TTC549 (cell line): ENCODE results near the gene MT1M.

Source experiments
- FAIRE-seq: peaks from 2 replicates; lab custom pipeline; 2012; peaks lifted over from hg19 to GRCh38; lab: Jason Lieb, UNC

MT1M gene

DNA sequence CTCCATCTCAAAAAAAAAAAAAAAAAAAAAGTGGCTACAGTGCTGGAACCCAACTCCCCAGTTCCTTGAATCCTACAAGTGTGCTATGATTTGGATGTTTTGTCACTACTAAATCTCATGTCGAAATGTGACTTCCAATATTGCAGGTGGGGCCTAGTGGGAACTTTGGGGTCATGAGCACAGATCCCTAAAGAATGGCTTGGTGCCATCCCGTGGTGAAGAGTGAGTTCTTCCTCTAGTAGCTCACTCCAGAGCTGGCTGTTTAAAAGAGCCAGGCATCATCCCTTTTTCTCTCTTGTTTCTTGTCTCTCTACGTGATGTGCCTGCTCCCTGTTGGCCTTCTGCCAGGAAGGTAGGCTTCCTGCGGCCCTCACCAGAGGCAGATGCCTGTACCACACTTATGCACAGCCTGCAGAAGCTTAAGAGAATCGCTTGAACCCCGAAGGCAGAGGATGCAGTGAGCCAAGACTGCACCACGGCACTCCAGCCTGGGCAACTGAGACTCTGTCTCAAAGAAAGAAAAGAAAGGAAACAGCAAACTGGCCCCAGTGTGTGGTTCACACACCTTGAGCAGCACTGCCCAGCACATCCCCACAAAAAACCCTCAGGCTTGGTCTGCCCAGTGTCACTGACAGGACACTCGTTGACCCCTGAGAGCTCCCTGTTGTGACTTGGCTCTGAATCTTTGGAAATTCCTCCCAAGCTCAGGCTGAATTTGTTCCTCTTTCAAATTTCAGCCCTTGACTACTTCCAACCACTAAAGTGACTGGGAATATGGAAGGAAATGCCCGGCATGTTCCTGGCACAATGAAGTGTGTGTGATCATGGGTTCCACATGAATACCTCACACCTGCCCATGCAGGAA, 3.7 kb upstream of the MT1M start:
- no peak for FAIRE-seq

DNA sequence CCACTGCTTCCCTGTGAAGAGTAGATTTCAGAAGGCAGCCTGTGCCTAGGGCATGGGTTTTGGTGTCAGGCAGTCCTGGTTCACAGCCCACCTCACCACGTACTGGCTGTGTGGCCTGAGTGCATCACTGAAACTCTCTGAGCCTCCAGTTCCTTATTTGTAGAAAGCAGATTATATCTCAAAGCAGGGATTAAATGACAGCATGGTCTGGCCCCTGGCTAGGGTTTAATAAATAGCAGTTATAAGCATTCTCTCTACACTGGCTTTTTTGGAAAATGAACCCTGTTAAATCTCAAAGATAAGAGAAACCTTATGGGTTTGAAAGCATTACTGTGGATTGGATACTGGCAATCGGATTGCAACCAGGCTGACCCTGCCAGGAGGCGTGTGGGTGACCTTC, 2.9 kb upstream of the MT1M start:
- no peak for FAIRE-seq

- no peak for FAIRE-seq
These were observed 2.3 kb upstream of the MT1M start for GRCh38 chr16:56630134-56630533.

GRCh38 chr16:56631197-56631596, 1.3 kb upstream of the MT1M start:
- FAIRE-seq: no peak

DNA sequence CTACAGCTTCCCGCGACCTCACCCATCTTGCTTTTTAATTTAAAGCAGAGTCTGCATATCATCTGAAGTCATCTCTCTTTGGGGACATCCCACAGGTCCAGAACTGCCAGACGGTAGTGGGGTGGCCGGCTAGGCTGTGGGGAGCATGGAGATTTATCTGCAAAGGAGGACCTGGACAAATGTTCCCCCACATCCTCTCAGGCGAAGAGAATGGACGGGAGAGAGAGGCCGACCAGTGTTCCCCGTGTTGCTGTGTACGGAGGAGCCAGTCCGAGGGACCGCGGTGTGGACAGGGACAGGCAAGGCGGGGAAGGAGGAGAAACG, 665 bp upstream of the MT1M start:
- no peak for FAIRE-seq

GRCh38 chr16:56632848-56633365, 448 bp downstream of the MT1M start:
- FAIRE-seq: no peak

- no peak for FAIRE-seq
These were observed 1.1 kb downstream of the MT1M start for GRCh38 chr16:56633535-56633934.

GRCh38 chr16:56634715-56635440, 2.4 kb downstream of the MT1M start:
- no peak for FAIRE-seq

DNA sequence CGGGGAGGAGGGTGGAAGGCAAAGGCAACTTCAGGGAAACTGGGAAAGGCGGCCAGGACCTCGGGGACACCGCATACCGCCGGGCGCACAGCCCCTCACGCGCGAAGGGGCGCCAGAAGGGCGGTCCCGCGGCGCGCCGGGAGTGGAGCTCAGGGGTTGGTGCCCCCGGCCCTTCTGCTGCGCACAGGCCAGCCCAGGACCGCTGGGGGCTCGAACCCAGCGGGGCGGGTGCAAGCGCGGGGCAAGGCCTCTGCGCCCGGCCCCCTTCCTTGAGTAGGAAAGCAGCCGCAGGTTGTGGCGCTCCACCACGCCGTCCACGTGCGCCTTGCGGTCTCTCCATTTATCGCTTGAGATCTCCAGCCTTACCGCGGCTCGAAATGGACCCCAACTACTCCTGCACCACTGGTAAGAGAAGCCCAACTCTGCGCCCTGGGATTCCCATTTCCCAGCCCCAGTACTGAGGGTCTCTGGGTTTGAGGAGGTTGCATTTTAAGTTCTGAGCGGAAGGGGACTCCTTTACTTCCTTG, 3.0 kb downstream of the MT1M start:
- no peak for FAIRE-seq

GRCh38 chr16:56636616-56637413, 4.4 kb downstream of the MT1M start:
- FAIRE-seq: no peak

GRCh38 chr16:56637814-56638750, 5.6 kb downstream of the MT1M start, which contains the start of gene MT1A:
TSS of gene MT1A (plus strand) at chr16:56638666. CDS start at chr16:56638739, 73 bp downstream.
- no peak for FAIRE-seq

GRCh38 chr16:56639045-56639444, 6.6 kb downstream of the MT1M start:
- FAIRE-seq: no peak

GRCh38 chr16:56640076-56640475, 7.6 kb downstream of the MT1M start:
- FAIRE-seq: no peak

- no peak for FAIRE-seq
These were observed 8.7 kb downstream of the MT1M start for GRCh38 chr16:56641166-56641565.

DNA sequence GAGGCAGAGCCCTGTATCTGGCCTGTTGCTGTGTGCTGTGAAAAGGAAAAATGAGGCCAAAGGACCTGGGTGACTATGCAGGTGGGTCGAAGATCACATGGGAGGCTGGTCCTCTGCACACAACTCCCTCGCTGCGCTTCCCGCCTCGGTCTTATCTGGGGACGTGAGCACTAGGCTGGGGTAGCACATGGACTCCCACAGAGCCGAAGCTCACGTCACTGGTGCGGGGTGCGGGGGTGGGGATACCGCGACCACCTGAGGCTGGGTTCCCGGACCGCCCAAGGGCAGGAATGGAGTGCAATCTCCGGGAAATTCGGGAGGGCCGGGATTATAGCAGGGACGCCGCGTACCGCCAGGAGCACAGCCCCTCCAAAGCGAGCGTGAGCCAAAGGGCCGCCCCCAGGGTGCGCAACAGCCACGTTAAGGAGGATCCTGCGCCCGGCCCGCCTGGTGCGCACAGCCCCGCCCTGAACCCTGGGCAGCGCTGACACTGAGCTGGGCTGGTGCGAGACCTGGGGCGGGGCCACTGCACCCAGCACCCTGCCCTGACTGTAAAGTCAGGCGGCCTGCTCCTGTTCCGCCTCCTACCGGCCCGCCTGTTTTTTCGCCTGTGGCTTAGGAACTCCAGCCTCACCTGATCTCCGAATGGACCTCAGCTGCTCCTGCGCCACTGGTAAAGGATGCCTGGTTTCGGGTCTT, 10.8 kb downstream of the MT1M start:
- FAIRE-seq: no peak

DNA sequence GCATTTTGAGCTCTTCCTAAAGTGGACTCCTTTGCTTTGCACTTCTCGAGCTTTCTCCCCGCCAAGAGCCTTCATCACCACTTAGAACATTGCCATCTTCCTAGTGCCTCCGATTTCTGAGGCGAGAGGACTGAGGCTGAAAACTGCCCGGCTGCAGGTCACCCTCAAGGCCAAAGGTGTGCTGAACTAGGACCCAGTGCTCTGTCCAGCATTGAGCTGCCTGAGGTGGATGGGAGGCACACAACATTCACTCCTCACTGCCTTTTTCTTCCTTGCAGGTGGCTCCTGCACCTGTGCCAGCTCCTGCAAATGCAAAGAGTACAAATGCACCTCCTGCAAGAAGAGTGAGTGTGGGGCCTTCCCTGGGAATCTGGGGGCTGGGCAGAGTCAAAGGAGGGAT, 11.4 kb downstream of the MT1M start:
- no peak for FAIRE-seq

DNA sequence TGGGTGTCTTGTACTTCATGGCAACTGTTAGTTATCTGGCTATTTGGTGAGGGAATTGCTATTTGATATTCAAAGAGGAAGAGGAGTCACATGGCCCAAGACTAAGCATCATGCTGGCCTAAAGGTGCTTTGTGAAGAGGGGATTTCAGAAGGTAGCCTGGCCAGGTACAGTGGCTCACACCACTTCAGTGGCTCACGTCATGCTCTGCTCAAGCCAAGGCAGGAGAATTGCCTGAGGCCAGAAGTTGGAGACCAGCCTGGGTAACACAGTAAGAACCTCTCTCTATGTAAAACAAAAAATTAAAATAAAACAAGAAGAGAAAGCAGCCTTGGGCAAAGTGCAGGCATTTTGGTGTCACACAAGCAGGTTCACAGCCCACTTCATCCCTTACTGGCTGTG, 12.9 kb downstream of the MT1M start:
- no peak for FAIRE-seq

GRCh38 chr16:56645838-56646237, 13.4 kb downstream of the MT1M start:
- FAIRE-seq: no peak

DNA sequence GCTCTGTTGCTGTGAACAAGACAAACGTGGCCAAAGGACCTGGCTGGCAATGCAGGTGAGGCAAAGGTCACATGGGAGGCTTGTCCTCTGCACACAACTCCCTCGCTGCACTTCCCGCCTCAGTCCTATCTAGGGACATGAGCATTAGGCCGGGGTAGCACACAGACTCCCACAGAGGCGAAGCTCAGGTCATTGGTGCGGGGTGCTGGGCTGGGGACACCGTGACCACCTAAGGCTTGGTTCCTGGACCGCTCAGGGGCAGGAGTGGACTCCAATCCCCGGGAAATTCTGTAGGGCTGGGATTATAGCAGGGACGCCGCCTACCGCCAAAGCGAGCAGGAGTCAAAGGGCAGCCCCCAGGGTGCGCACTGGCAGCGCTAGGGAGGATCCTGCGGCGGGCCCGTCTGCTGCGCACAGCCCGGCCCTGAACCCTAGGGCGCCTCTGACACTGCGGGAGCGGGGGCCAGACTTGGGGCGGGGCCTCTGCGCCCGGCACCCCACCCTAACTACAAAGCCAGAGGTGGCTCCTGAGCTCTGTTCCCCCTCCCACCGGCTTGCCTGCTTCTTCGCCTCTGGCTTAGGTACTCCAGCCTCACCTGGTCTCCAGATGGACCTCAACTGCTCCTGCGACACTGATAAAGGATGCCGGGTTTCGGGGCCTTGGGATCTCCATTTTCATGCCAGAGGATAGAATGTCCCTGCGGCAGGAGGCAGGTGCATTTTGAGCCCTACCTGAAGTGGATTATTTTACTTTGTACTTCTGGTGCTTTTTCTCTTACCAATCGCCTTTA, 15.4 kb downstream of the MT1M start:
- FAIRE-seq: no peak

- no peak for FAIRE-seq
These were observed 16.8 kb downstream of the MT1M start for GRCh38 chr16:56649271-56649670.
